ENCODE results near the gene GRM5.
A peak's percentile ranks its signal among the peaks of the same experiment; 100 is the strongest.

Gene GRM5

GRCh38 chr11:88704485-88704884 is 361.3 kb downstream of the GRM5 start:
- no peak for DNase-seq

- no peak for DNase-seq
Measured at GRCh38 chr11:88701816-88702215, 364.0 kb downstream of the GRM5 start.

- DNase-seq: no peak
Measured at GRCh38 chr11:88697139-88697538, 368.6 kb downstream of the GRM5 start.

GRCh38 chr11:88695689-88696414 is 369.9 kb downstream of the GRM5 start:
- no peak for DNase-seq

GRCh38 chr11:88692306-88693086 is 373.3 kb downstream of the GRM5 start:
- peak in 13 of 56 donors; percentile 1 to 67 (median 22) for DNase-seq

- DNase-seq: no peak
Measured at GRCh38 chr11:88689548-88690240, 376.1 kb downstream of the GRM5 start.

- DNase-seq: no peak
Measured at GRCh38 chr11:88683024-88683423, 382.8 kb downstream of the GRM5 start.

GRCh38 chr11:88680806-88681205 is 385.0 kb downstream of the GRM5 start:
- no peak for DNase-seq

GRCh38 chr11:88666364-88666763 is 399.4 kb downstream of the GRM5 start:
- no peak for DNase-seq

GRCh38 chr11:88657076-88657738 is 408.6 kb downstream of the GRM5 start:
- DNase-seq: no peak

- no peak for DNase-seq
Measured at GRCh38 chr11:88656283-88656682, 409.5 kb downstream of the GRM5 start.

GRCh38 chr11:88655656-88656055 is 410.1 kb downstream of the GRM5 start:
- DNase-seq: no peak

- peak in 12 of 56 donors; percentile 3 to 40 (median 12) for DNase-seq
Measured at GRCh38 chr11:88655196-88655595, 410.6 kb downstream of the GRM5 start.

- no peak for DNase-seq
Measured at GRCh38 chr11:88651556-88651955, 414.2 kb downstream of the GRM5 start.

- no peak for DNase-seq
Measured at GRCh38 chr11:88644724-88645123, 421.1 kb downstream of the GRM5 start.

- no peak for DNase-seq
Measured at GRCh38 chr11:88632163-88632562, 433.6 kb downstream of the GRM5 start.

GRCh38 chr11:88631497-88631896 is 434.3 kb downstream of the GRM5 start:
- DNase-seq: no peak

- DNase-seq: no peak
Measured at GRCh38 chr11:88629496-88629895, 436.3 kb downstream of the GRM5 start.

- no peak for DNase-seq
Measured at GRCh38 chr11:88626216-88626615, 439.6 kb downstream of the GRM5 start.

- DNase-seq: no peak
Measured at GRCh38 chr11:88623531-88623930, 442.3 kb downstream of the GRM5 start.

GRCh38 chr11:88620568-88621130 is 445.1 kb downstream of the GRM5 start:
- DNase-seq: no peak
